NCI-H748 (cell line): Measurements from ENCODE around the gene BCAS2.

Experiments
- DNase-seq: peaks from one replicate; lab custom pipeline; 2025; ENCODE audit not compliant: unreplicated experiment; lab: John Stamatoyannopoulos, UW

BCAS2 gene

GRCh38 chr1:114559356-114559755 lies 22.1 kb downstream of the BCAS2 start:
- DNase-seq, result no peak

- peak; percentile 11 for DNase-seq
These were observed 22.9 kb downstream of the BCAS2 start for GRCh38 chr1:114558544-114558943.

GRCh38 chr1:114554577-114554976 lies 26.8 kb downstream of the BCAS2 start:
- DNase-seq, result no peak

GRCh38 chr1:114552106-114552639 lies 29.2 kb downstream of the BCAS2 start:
- DNase-seq, result no peak

GRCh38 chr1:114551400-114551799 lies 30.0 kb downstream of the BCAS2 start:
- DNase-seq, result no peak

GRCh38 chr1:114550336-114550735 lies 31.1 kb downstream of the BCAS2 start:
- no peak for DNase-seq

GRCh38 chr1:114549137-114549536 lies 32.3 kb downstream of the BCAS2 start:
- no peak for DNase-seq

- DNase-seq, result no peak
These were observed 34.3 kb downstream of the BCAS2 start for GRCh38 chr1:114547076-114547475.

- DNase-seq, result no peak
These were observed 35.6 kb downstream of the BCAS2 start for GRCh38 chr1:114545796-114546195.

- DNase-seq, result no peak
These were observed 36.1 kb downstream of the BCAS2 start for GRCh38 chr1:114545315-114545714.

GRCh38 chr1:114540821-114541220 lies 40.6 kb downstream of the BCAS2 start:
- no peak for DNase-seq

- DNase-seq, result no peak
These were observed 41.1 kb downstream of the BCAS2 start for GRCh38 chr1:114540272-114540671.

- DNase-seq, result no peak
These were observed 45.4 kb downstream of the BCAS2 start for GRCh38 chr1:114536043-114536442.

GRCh38 chr1:114535401-114535800 lies 46.0 kb downstream of the BCAS2 start:
- DNase-seq, result no peak

GRCh38 chr1:114531094-114531493 lies 50.3 kb downstream of the BCAS2 start:
- no peak for DNase-seq

- no peak for DNase-seq
These were observed 51.2 kb downstream of the BCAS2 start for GRCh38 chr1:114530224-114530623.

GRCh38 chr1:114524944-114525343 lies 56.5 kb downstream of the BCAS2 start:
- peak; percentile 26 for DNase-seq

GRCh38 chr1:114522264-114522575 lies 59.2 kb downstream of the BCAS2 start:
- DNase-seq, result no peak

GRCh38 chr1:114521396-114522263 lies 59.8 kb downstream of the BCAS2 start:
- DNase-seq, result no peak
